DMS53 treated with DMSO at 0.1 percent for 48 hours (cell line): Measurements from ENCODE around the gene EDNRB.
"Not testable (repeated sequence)": the region's sequence is repeated elsewhere in the genome, so short reads cannot be mapped to it uniquely, and the experiment has no call there.

Source experiments
- DNase-seq: peaks from one replicate; lab custom pipeline; 2025; ENCODE audit not compliant: unreplicated experiment; lab: John Stamatoyannopoulos, UW

EDNRB gene

DNA sequence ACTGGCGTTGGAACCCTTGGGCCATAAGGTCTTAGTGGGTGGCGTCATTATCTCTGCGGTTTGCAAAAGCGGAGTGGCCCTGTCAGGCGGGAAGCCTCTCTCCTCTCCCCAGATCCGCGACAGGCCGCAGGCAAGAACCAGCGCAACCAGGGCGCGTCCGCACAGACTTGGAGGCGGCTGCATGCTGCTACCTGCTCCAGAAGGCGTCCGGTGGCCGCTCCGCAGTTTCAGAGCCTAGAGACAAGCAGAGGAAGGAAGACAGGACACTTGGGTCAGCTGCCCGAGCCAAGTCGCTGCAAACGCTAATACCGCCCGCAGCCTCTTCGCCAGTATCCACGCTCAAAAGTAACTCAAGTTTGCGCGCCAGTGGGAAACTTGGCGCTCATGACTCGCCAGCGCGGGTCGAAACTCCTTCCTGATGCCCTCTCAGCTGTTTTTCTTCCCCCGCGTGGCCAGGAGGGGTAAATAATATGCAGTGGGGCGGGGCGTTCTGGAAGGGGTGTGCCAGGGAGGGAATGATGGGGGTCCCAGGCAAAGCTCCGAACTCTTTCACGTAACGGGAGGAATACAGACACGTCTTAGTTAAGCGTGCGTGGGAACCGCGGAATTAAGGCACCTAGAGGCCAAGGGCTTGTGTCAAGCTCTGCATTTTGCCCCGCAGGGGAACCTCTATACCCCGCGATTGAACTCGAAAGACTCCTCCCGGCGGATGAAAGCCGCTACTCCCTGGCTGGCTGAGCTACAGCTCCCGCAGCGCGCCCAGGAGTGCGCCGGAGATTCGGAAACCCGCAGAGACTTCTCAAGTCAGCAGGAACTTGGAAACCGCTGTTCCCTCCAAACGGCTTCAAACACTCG lies at the start of gene EDNRB:
TSS of gene EDNRB (minus strand) at position 441 of the 855 bp plus-strand sequence. CDS start at position 183, 258 bp downstream.
- no peak for DNase-seq

DNA sequence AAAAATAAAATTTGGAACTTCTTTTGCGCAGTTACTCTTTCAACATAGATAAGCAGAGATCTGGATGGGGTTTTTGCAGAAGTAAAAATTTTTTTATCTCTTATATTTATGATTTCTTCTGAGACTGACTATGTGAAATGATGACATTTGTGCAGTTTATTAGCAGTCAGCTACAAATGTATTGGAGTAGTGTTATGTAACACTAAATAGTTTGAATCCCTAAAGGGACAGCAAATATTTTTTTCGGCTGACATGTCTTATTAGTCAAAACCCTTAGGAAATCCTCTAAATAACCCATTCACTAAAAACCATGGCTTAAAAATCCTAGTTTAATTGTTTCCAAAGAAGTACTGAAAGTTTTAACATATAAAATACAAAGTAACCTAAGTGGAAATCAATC lies 48.0 kb upstream of the EDNRB start:
- no peak for DNase-seq

DNA sequence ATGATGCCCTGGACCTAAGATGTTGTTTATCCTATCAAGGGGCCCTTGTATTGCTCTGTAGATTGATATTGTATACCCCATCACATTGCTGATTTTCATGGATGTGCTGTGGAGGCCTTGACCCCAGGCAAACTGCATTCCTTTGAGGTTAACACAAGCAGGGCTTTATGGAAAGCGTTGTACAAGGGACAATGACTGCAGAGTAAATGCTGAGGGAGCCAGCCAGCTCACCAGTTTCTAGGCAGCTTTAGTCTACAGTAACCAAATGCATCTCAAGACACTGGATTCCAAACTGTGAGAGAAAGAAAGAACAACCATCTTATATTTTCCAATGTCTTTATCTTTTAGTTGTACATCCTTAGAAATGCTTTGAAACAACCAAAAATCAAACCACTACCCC lies 34.1 kb upstream of the EDNRB start:
- DNase-seq: no peak

DNA sequence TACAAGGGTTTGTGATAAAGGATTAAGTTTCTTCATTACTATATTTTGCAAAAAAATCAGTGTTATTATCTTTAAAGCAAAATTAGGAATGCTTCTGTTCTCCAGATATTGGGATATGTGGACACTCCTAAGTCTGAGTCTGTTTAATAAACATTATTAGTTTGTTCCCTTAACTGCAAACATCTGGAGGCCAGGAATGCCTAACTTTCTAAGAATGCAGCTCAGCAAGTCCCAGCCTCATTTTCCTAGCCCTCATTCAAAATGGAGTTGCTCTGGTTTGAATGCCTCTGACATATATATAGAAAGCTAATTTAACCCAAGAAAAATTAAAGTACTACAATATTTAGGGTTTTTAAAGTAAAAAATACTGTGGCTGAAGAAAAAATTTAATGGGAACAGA lies 33.6 kb upstream of the EDNRB start:
- DNase-seq: no peak

DNA sequence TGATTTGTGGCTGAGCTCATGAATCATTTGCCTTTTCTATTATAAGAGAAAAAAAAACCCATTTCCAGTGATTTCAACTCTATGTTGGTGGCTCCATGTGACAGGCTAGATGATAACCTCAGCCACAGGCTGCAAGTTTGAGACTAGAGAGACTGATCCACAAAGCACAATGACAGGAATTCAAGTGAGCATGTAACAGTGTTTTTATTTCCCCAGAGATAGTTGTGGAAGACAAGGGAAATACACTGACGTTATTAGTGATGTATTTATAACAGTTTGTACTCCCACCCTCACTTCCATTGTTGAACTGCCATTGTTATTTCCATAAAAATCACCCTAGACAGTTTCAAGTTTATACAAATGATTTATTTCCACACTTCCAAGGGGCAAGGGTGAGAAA lies 27.9 kb upstream of the EDNRB start:
- no peak for DNase-seq

DNA sequence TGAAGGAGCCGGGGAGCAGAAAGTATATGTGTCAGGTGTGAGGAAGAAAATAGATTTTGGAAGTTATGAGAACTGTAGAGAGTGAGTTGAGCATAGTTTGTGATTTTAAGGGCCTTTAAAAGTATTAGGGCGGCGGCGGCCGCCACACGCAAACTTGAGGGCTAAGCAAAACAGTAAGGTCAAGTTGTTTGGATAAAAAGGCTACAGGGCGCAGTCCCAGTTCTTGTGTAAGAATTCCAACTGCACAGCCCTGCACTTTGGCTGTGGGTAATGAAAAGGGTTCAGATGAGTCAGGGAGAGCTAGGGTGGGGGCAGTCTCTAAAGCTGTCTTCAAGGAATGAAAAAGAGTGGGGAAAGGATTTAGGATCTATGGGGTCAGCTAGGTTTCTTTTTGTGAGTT lies 16.4 kb upstream of the EDNRB start:
- DNase-seq: not testable (repeated sequence)

DNA sequence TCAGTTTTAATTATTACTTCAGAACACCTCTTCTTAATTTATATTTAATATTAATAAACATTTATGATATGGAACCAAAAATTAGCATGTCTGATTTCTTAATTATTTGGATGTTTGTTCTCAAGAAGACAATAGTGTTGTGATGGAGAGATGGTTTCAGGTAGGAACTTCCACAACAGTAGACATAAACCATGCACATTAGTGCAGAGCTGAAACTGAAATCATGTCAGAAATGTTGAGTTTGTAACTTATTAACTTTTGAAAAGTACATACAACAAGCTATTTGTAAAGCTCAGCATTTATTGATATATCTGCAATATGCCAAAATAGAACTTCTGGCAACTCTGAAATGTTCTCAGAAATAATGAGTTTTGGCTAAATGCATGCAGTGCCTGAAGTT lies 11.8 kb upstream of the EDNRB start:
- DNase-seq: no peak

DNA sequence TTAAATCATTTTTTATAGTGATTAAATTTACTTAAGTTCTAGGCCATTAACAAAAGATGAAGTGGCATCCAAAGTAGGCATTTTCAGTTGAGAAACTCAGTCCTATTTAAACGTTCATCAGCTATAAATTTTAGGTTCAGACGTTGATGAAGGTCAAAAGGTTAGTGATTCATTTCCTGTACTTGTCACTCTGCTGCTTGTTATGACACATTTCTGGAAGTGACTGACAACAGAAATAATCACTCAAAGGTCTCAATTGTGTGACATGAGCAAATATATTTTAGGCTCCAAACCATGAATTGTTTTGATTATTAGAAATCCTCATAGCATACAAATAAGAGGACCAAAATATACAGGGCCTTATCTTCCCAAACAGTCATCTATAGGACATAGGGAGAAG lies 10.3 kb upstream of the EDNRB start:
- peak; percentile 7 for DNase-seq

DNA sequence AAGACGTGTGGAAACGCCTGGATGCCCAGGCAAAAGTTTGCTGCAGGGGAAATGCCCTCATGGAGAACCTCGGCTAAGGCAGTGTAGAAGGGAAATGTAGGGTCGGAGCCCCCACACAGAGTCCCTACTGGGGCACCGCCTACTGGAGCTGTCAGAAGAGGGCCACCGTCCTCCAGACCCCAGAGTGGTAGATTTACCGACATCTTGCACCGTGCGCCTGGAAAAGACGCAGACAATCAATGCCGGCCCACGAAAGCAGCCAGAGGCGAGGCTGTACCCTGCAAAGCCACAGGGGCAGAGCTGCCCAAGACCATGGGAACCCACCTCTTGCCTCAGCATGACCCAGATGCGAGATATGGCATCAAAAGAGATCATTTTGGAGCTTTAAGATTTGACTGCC lies 7.0 kb upstream of the EDNRB start:
- no peak for DNase-seq

DNA sequence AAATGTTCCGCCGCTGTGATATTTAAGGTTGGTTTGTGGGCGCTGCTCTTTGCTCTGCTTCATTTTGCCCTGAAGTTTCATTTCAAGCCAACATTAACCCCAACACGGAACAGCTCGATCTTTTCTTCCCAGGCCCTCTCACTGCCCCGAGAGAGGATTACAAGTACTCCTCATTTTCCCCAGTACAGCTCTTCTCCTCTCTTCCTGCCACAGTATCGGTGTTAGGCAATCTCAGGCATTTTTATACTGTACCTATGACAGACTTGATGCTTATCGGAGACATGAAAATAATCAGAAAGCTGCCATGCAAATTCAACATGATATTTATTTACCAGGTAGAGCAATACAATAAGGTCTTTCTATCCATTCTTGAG lies 1.3 kb upstream of the EDNRB start:
- no peak for DNase-seq

DNA sequence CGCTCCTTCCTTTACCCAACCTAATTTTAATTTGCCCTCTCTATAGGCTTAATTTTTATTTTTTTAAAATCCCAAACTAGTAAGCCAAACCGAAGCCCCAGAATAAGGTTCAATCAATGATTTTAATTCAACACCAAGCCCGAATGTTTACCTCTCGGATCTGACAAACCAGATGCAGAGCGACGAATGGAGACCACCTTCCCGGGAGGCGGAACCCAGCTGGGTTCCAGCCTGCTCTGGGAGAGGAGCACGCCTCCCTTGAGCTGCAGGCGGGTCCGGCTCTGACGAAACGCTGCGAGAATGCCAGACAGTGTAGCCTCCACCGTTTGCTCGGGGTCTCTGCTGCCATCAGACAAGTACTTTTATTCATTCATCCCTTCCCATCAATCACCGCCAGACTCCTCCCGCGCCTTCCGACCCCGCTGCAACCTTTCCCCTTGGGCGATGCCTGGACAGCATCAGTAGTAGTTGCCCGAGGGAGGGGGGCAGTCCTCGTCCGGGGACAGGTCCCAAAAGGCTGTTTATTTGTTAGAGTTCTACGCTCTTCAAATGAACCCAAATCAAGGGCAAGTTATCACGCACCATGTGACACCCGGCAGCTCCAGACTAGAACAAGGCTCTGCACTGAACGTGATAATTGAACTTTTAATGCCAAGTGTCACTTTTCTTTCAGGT lies 752 bp upstream of the EDNRB start:
- DNase-seq: no peak

DNA sequence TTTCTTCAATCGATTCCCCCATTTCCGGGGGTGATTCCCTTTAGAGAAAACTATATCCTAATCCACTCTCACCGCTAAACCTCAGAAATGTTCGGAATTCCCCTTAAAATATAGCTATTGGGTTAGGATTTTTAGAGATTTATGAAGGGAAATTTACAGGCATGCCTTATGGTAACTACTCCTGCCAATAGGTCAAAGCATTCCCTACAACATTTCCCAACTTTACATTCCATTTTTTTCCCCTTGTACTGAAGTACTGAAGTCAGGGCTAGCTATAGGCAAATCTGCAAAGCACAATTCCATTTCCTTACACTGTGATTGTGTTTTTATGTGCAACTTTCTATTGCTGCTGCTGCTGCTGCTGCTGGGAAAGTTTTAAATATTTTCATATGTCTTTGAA lies 2.1 kb downstream of the EDNRB start:
- DNase-seq: no peak

DNA sequence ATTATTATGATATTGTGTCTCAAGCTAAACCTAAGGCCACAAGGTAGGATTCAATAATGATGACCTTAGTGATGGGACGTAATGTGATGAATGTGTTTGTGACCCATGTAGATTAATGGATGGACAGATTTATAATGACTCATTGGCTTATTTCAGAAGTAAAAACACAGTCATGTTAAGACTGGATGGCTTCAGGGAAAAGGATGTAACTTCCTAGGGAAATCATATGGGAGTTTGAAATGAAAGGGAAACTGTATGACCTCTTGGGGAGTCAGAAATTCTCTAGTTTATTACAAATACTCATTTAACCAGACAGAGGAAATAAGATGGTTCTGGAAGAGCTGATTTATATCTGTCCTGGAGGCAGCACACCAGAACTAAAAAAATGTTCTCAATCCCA lies 2.9 kb downstream of the EDNRB start:
- DNase-seq: no peak

DNA sequence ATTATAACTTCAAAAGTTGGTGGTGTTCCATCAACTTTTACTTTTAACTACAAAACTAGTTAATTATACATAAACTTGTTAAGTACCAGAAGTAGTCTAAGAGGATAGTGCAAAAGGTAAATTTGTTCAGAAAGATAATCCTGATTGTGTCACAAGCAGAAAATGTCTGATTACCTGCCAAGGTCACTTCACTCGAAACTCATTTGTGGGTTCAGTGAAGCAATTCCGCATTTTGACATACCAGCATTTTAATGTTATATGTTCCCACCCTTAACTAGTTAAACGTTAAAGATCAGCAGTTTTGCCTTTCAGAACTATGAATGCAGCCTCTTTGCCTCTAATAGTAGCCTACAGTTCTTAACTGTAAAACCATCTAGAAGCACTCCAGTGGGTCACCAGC lies 5.6 kb downstream of the EDNRB start:
- DNase-seq: no peak

DNA sequence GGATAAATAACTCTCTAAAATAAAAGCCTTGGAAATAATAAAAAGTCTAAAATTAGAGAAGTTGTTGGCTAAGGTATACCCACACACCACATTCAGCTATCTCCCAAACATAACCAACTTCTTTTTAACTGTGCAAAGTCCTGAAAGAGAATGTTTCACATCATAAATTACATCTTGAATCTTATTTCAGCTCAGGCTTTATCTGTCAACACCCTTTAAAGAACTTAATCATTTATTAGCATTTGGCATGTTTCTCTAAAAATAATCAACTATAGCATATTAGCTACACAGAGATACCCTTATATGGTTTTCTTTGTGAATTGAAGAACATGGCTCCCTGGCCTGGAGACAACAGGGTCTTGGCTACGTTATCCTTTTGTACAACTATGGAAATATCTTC lies 6.9 kb downstream of the EDNRB start:
- no peak for DNase-seq

DNA sequence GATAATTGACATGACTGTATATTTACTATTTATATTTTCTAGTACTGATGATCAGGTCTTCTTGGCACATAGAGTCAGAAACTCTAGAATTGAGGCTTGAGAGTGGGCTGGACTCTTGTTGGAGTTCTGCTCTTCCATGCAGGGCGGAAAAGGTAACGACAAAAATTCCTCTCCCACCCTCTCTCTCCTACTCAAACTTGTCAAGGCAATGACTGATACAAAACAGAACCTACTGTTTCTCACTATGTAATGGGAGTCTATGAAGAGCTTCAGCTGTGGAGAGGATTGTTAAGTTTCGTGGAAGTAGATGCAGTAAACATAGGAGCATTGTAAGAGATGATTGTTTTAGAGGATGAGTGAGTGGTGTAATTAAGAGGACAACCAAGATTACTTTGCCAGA lies 8.8 kb downstream of the EDNRB start:
- DNase-seq: no peak

DNA sequence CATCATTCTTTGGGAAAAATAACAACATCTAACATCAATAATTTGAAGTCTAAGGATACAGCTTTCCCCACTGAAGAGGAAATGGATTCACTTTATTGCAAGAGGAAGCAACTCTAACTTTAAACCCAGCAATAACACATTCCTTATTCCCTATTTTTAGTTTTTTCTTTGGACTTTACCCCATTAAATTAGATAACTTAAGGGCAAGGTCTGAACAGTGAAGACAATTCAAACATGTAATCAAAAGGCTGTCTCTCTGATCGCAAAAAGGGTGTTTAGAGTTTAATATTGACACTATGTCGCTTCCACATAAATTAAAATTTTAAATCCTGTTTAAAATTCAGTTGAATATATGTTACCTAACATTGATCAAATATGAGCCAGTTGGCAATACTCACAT lies 10.1 kb downstream of the EDNRB start:
- no peak for DNase-seq

DNA sequence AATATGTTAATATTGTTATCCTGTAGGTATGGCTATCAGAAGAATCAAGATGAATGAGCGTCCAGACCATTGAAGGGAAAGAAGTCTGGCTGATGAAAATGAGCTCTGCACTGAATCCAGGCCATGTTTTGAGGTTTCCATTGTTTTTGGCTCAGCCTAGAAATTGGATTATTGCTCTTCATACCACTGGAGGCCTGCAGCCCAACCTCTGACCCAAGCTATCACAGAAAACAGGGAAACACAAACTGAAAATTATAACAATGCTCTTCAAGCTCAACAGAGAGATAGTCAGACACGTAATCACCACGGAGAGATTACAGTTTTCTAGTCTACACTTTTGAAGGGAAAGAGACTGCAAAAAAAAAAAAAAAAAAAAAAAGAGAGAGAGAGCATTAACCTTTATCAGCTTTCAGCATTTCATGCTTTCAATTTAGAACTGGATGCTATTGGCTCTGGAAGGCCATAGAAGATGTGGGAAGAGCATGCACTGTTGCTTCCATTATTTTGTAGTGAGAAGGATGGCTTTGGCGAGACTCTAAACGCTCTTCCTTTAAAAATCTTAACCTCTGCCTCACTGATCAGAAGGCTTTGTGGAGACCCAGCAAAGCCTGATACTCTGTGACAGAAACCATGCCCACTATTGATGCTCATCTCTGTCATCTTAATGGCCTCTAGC lies 10.8 kb downstream of the EDNRB start:
- no peak for DNase-seq

DNA sequence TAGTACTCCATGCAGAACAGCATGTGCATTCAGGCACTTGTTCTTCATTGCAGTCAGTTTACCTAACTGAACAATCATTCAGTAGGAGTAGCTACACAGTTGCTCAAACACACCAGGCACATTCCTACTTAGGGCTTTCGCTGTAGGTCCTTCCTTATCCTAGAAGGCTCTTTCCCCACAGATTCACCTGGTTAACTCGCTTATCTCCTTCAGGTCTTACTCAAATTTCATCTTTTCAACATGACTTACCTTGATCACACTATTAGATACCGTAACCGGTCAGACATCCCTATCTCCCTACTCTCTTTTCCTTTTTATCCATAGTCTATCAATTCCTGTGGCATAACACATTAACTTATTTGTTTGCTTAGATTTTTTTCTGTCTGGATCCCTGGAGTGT lies 14.6 kb downstream of the EDNRB start:
- DNase-seq: no peak

DNA sequence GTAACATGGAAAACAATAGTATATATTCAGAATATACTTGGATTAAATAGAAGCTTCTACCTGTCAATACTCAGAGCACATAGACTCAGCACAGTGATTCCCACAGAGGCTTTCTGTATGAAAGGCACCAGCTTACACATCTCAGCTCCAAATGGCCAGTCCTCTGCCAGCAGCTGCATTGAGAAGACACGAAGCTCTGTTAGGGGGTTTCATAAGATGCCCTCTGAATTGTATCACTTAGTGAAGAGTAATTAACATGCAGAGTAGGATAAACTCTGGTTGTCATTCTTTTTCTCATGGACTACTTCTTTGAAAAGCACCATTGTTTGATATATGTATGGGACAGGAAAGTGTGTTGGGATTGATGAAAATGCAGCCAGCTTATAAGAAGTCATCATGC lies 15.2 kb downstream of the EDNRB start:
- DNase-seq: no peak

DNA sequence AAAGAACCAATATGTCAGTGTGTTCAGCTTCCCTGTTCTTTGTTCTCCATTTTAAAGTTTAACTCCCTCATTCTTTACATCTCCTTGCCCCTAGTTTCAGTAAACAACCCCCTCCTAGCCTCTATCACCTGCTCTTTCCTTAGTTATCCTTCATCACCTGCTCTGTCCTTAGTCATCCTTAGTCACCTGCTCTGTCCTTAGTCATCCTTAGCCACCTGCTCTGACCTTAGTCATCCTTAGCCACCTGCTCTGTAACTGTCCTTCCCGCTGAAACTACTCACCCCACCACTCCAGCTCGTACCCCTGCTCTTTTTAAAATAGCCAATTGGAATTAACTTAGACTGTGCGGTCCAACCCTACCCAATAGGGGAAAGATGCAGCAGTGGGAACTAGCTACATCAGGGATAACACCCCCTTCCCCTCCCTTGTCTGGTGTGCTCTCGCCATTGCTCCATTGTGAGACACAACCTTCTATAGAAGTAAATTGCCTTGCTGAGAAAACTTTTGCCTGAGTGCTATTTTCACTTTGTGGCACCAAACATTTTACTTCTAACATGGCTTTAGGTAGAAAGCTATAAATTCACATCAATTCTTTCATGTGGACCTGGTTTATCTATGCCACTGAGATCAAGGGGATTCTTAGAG lies 16.2 kb downstream of the EDNRB start:
- DNase-seq: no peak

DNA sequence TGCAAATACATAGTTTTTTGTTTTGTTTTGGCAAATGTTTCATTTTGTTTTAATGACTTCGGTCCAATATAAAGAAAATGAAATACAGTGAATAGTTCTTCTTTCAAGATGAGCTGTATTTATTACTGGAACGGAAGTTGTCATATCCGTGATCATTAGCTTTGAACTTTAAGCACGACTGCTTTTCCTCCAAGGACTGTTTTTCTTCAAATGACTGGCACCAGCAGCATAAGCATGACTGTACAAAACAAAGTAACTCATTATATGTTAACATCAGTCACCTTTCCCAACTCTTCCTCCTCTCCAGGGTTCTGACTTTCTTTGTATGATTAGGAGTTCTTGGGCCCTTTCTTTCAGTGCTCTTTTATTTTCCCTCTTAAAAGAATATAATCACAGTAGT lies 20.5 kb downstream of the EDNRB start:
- DNase-seq: no peak
